GM12801 (cell line): ENCODE data around the gene METRN.

Experiments
- TF ChIP-seq, protein P1 (sequence below): IDR thresholded peaks from one replicate; pipeline ENCODE4 v1.5.1; 2011; ENCODE audit warnings: control low read depth; ENCODE audit not compliant: insufficient read length; ENCODE audit errors: extremely low read depth

Gene METRN

DNA sequence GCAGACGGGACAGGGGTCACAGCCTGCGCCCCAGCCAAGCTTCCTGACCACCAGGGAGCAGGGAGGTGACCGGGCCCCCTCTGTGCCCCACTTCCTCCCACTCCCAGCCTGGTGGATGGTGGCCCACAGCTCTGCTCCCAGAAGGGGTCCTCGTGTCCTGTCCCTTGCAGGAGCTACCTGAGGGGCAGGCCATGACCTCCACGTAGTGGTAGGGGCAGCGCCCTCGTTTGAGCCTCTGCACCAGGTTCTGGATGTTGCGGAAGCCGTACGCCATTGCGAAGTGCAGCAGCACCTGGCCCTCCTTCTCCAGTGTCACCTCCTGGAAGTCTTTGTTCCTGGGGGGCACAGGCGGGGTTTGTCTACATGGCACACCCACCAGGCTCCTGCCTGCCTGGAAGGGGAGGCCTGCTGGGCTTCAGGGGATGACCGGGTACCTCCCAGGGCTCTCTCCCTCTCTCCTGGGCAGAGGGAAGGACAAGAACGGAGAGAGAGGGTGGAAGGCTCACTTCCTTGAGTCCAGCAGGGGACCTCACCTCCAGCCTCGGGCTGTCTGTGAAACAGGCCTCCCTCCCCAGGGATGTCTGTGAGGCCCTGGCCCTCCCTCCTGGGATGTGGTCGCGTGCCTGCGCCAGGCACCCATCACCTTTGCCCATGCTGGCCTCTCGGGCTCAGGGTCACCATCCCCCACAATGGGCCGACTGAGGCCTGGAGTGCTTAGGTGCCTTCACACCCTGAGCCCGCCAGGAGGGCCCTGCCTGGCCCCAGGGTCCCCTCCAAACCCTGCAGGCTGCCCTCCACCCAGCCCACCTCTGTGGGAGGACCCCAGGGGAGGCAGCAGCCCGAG, 16.0 kb downstream of the METRN start:
- TF ChIP-seq, protein P1, sequence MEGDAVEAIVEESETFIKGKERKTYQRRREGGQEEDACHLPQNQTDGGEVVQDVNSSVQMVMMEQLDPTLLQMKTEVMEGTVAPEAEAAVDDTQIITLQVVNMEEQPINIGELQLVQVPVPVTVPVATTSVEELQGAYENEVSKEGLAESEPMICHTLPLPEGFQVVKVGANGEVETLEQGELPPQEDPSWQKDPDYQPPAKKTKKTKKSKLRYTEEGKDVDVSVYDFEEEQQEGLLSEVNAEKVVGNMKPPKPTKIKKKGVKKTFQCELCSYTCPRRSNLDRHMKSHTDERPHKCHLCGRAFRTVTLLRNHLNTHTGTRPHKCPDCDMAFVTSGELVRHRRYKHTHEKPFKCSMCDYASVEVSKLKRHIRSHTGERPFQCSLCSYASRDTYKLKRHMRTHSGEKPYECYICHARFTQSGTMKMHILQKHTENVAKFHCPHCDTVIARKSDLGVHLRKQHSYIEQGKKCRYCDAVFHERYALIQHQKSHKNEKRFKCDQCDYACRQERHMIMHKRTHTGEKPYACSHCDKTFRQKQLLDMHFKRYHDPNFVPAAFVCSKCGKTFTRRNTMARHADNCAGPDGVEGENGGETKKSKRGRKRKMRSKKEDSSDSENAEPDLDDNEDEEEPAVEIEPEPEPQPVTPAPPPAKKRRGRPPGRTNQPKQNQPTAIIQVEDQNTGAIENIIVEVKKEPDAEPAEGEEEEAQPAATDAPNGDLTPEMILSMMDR = no peak

GRCh38 chr16:732332-732731, 17.4 kb downstream of the METRN start:
- TF ChIP-seq, protein P1 = no peak

DNA sequence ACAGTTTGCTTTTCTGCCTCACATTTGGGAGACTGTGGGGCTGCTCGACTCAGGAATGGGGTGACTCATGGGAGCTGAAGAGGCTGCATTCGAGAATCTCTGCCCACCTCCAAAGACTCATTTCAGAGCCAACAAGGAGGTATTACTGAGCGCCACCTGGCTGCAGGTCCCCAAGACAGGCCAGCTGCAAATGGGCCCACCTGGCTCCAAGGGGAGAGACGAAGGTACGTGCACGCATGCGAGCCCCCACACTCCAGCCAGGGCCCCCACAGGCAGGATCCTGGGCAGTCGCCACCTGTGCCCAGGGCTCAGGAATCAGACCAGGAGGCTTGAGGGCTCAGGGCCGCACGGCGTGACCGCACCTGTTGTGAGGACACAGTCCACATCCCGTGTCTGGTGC, 18.0 kb downstream of the METRN start:
- TF ChIP-seq, protein P1 = no peak

- TF ChIP-seq, protein P1 = no peak
Measured at GRCh38 chr16:733382-734207, 18.7 kb downstream of the METRN start.

DNA sequence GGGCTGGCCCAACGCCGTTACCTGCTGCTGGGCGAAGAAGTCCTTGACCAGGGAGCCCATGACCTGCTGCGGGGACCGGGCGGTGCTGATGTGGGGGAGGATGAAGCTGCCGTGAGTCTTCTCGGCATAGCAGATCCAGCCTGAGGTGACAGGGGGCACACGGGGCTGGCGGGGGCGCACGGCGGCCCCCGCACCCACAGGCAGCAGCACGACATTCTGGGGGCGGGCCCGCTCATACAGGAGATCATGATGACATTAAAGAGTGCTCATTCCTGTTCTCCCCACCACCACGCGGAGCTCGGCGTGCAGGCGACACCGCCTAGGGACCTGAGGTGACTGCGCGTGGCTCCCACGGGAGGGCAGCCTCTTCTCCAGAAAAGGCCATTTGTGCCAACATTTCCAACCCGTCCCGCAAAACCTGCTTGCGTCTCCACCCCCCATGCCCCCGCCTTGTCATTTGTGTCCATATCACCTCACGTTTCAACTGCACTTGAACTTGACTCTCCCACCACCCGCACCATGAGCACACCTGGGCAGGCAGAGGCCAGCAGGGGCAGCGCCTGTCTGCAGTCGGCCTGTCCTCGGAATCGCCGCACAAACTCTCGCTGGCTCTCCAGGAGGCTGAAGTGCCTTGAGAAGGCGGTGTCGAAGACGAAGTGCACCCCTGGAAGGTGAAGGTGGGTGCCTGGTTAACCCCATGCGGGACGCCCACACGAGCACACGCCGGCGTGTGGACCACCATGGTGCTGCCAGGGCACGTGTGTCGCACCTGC, 19.5 kb downstream of the METRN start:
- TF ChIP-seq, protein P1 = no peak

DNA sequence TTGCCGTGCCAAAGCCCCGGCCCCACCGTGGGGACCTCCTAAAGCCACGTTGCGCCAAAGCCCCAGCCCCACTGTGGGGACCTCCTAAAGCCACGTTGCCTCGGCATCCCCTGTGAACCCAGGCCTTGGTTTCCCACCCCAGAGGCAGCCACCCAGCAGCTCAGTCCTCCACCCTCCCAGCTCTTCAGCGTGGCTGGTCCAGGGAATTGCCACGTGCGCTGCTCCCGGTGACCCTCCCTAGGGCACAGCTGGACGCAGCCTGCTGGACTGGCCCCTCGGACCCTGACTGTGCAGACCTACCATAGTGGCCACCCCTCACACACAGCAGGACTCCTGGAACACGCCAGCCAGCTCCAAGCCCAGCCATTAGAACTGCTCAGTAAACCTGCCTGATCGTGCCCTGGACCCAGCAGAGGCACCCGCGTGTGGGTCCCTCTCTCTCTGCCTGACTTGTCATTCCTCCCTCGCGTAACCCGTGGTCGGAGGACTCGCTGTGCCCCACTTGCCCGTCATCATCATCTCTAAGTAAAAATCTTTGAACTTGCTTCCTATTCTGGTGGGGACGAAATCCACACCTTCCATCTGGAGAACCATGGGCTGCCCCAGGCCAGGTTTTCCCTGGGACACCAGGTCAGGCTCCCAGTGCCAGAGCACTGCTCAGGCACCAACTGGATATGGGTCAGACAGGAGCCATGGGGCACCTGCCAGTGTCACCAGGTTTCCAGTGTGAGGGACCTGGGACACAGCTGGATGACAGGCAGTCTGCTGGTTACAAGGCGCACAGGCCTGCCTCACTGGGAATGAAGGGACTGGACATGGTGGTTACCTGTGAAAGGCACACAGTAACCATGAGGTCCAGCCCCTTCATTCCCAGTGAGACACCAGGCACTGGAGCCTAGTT, 20.3 kb downstream of the METRN start:
- TF ChIP-seq, protein P1 = no peak
